GM19238 (cell line): ENCODE results near the gene COL25A1.

Source experiments
- DNase-seq: peaks from one replicate; pipeline ENCODE4 v3.0.0; 2011; ENCODE audit warnings: low spot score; ENCODE audit not compliant: insufficient read length

Gene COL25A1

GRCh38 chr4:109291707-109292238, 10.7 kb downstream of the COL25A1 start:
- DNase-seq = no peak

- DNase-seq = no peak
These were observed 11.5 kb downstream of the COL25A1 start for GRCh38 chr4:109290918-109291317.

GRCh38 chr4:109278594-109279031, 23.8 kb downstream of the COL25A1 start:
- DNase-seq = no peak

GRCh38 chr4:109276482-109277095, 25.9 kb downstream of the COL25A1 start:
- no peak for DNase-seq

GRCh38 chr4:109275066-109275745, 27.3 kb downstream of the COL25A1 start:
- DNase-seq = no peak

- DNase-seq = no peak
These were observed 35.6 kb downstream of the COL25A1 start for GRCh38 chr4:109266891-109267290.

GRCh38 chr4:109266236-109266635, 36.2 kb downstream of the COL25A1 start:
- DNase-seq = no peak

GRCh38 chr4:109263721-109264120, 38.7 kb downstream of the COL25A1 start:
- DNase-seq = no peak

GRCh38 chr4:109256818-109257217, 45.6 kb downstream of the COL25A1 start:
- DNase-seq = no peak

- DNase-seq = no peak
These were observed 47.6 kb downstream of the COL25A1 start for GRCh38 chr4:109254845-109255244.

- no peak for DNase-seq
These were observed 51.1 kb downstream of the COL25A1 start for GRCh38 chr4:109251396-109251795.

GRCh38 chr4:109248322-109248900, 54.0 kb downstream of the COL25A1 start:
- DNase-seq = no peak

GRCh38 chr4:109243871-109244270, 58.6 kb downstream of the COL25A1 start:
- no peak for DNase-seq

GRCh38 chr4:109238746-109239145, 63.7 kb downstream of the COL25A1 start:
- DNase-seq = no peak

- no peak for DNase-seq
These were observed 66.8 kb downstream of the COL25A1 start for GRCh38 chr4:109235683-109236082.

GRCh38 chr4:109234596-109234995, 67.9 kb downstream of the COL25A1 start:
- DNase-seq = no peak

GRCh38 chr4:109233570-109233969, 68.9 kb downstream of the COL25A1 start:
- no peak for DNase-seq

GRCh38 chr4:109232681-109233080, 69.8 kb downstream of the COL25A1 start:
- no peak for DNase-seq

- no peak for DNase-seq
These were observed 71.1 kb downstream of the COL25A1 start for GRCh38 chr4:109231331-109231730.

GRCh38 chr4:109229028-109229427, 73.4 kb downstream of the COL25A1 start:
- no peak for DNase-seq

- DNase-seq = no peak
These were observed 84.2 kb downstream of the COL25A1 start for GRCh38 chr4:109218288-109218687.

GRCh38 chr4:109216085-109216696, 86.3 kb downstream of the COL25A1 start:
- DNase-seq = no peak
